Measurements from ENCODE around the gene AGPAT4.

DNA sequence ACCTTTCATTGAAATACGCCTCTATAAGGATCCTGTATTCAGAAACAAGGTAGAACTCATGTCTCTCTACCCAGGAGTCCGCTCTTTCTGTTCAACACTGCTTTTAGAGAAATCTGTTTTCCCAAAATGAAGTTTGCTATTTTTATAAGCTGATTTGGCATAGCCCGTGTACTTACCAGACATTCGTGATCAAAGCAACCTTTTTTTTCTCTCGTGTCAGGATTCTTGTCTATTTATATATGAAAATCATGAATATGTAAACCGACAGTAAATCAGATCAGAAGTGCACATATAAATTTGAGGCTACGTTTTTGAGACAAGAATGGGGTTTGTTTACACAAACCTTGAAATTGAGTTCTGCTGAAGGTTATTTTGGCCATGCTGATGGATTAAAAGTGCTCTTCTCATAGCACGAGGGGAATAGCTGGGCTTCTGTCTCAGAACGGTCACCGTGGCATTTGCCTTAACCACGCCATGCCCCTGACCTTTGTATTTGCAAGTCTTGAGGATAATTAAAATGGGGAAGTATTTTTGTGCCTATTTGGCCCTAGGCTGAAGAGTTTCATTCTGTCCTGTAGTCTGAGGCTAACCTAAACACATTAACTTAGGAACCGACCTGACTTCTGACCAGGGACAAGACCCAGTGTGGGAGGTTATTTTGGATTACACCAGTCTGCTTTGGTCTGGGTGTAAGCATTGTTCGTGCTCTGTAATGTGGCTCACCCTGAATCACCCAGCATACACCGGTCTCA lies 163.7 kb downstream of the AGPAT4 start:
- no peak for TF ChIP-seq CTCF (IDR thresholded peaks at IDR 0.05; ENCODE audit: extremely low read depth in 1 of 2, insufficient read depth in 1 of 2, low read depth in 1 of 2, low read length in 2 of 2)
- TF ChIP-seq, protein P1, sequence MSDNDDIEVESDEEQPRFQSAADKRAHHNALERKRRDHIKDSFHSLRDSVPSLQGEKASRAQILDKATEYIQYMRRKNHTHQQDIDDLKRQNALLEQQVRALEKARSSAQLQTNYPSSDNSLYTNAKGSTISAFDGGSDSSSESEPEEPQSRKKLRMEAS (IDR thresholded peaks at IDR 0.05; ENCODE audit: insufficient read depth, insufficient read length) = no peak
- no peak for TF ChIP-seq POLR2AphosphoS5 (IDR thresholded peaks at IDR 0.05; ENCODE audit: insufficient read depth, low read depth, low read length)
